Gastrocnemius medialis (tissue), 4 donors: ENCODE data around the gene PRC1. TPM values are rescaled to one million over a fixed set of nuclear protein-coding genes. Genes with fewer than 3 reads are reported as not detected.

Source experiments
- ATAC-seq, 2 donors: fragments of 150-250 bp; one replicate each; pipeline ENCODE4 v1.9.1; 2016
- DNase-seq, 2 donors: peaks; one replicate each; pipeline ENCODE4 v3.0.0-alpha.2; 2019
- H3K27ac ChIP-seq, 4 donors: fragments of 200-600 bp; sonication (generic); 1 replicate in 1 of 4; 2 replicates in 3 of 4; pipeline ENCODE4 v1.5.1; 2016 to 2018; ENCODE audit warnings: mild to moderate bottlenecking in 2 of 4, moderate library complexity in 1 of 4
- H3K27me3 ChIP-seq, 3 donors: fragments of 200-600 bp; sonication (generic) in 2 of 3; 1 replicate in 1 of 3; 2 replicates in 2 of 3; pipeline versions ENCODE4 v1.5.1 to v1.6.0; 2016 to 2019; ENCODE audit warnings: mild to moderate bottlenecking in 1 of 3, moderate library complexity in 1 of 3
- H3K36me3 ChIP-seq, 2 donors: fragments of 200-600 bp; sonication (generic) in 1 of 2; one replicate each; pipeline ENCODE4 v1.5.1; 2017 to 2018
- H3K4me1 ChIP-seq, 2 donors: fragments of 200-600 bp; sonication (generic) in 1 of 2; one replicate each; pipeline ENCODE4 v1.5.1; 2016 to 2017; ENCODE audit warnings: mild to moderate bottlenecking in 2 of 2
- H3K4me3 ChIP-seq, 4 donors: fragments of 200-600 bp; sonication (generic) in 3 of 4; 1 replicate in 1 of 4; 2 replicates in 3 of 4; pipeline ENCODE4 v1.5.1; 2016 to 2019; ENCODE audit warnings: mild to moderate bottlenecking in 2 of 4
- H3K9me3 ChIP-seq, 3 donors: fragments of 200-600 bp; sonication (generic) in 2 of 3; 1 replicate in 1 of 3; 2 replicates in 2 of 3; pipeline ENCODE4 v1.5.1; 2016 to 2019
- CTCF ChIP-seq, 5 experiments: fragments of 450-650 bp in 3 of 5; fragments of 200-600 bp in 2 of 5; sonication (generic) in 2 of 5; IDR thresholded peaks in 4 of 5; conservative IDR thresholded peaks in 1 of 5; 1 replicate in 4 of 5; 2 replicates in 1 of 5; pipeline ENCODE4 v1.5.1; 2016 to 2019; ENCODE audit warnings: antibody characterized with exemption in 5 of 5, mild to moderate bottlenecking in 3 of 5, moderate library complexity in 3 of 5
- POLR2A ChIP-seq, 2 donors: fragments of 450-650 bp; IDR thresholded peaks; one replicate each; pipeline ENCODE4 v1.6.1; 2017; ENCODE audit warnings: antibody characterized with exemption in 2 of 2, mild to moderate bottlenecking in 2 of 2, moderate library complexity in 2 of 2
- in situ Hi-C, 4 donors: fragments of 200-750 bp; cut with MboI; loops; one replicate each; pipeline versions ENCODE4 v1.15.0 to v1.8.0; 2017; ENCODE audit warnings: low sequenced_read_pairs in 4 of 4
- intact Hi-C: fragments of 100-400 bp; cut with DNase I; formaldehyde crosslinking; loops from one replicate; pipeline ENCODE4 v1.15.1; 2023; ENCODE audit warnings: low total_unique reads
- total RNA-seq, 4 donors: library from RNA; depleted of rRNA; stranded (reverse); fragments of >200 nt; gene quantifications; one replicate each; pipeline versions ENCODE4 v1.1.0 to v1.2.3, GENCODE V29; 2016

The PRC1 gene
- total RNA-seq, 4 donors from 2014 or later, result 1.4 to 9.9 (median 4.9) TPM

- in situ Hi-C loops, result no loop called here
- H3K27me3 ChIP-seq, result no peaks in the 10 kb centered on the region
- ATAC-seq (no peak), DNase-seq (no peak)
- H3K9me3 ChIP-seq, result no peaks in the 10 kb centered on the region
- intact Hi-C loops, result no loop called here
- no peaks in the 10 kb centered on the region for H3K4me1 ChIP-seq
- no peak for TF ChIP-seq POLR2A (IDR thresholded peaks at IDR 0.05)
- no peak for TF ChIP-seq CTCF (IDR thresholded peaks at IDR 0.05 in 4 of 5, conservative IDR thresholded peaks at IDR 0.05 in 1 of 5)
- H3K4me3 ChIP-seq, result no peak overlapping the region
- H3K27ac ChIP-seq, result no peak overlapping the region
- H3K36me3 ChIP-seq, result peaks cover 0 to 74% of the 10 kb centered on the region in 2 donors
These were observed 12.9 kb upstream of the PRC1 start for GRCh38 chr15:91007266-91007665.

DNA sequence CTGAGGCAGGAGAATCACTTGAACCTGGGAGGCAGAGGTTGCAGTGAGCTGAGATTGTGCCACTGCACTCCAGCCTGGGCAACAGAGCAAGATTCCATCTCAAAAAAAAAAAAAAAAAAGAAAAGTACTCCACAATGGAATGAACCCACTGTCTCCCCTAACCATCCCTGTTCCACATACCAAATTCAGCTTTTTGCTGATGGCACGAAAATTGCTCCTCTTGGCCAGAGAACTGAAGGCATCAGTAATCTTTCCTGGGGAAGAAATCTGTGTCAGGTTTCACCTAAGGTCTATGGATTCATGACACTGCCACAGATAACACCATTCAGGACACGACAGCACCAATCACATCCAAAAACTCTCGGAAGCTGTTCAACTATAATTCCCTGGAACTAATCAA is 6.9 kb upstream of the PRC1 start:
- Histone ChIP-seq H3K9me3 (no peaks in the 10 kb centered on the region), H3K27ac (no peak overlapping the region), H3K36me3 (peaks cover 0 to 74% of the 10 kb centered on the region in 2 donors), H3K4me1 (no peaks in the 10 kb centered on the region), H3K27me3 (no peaks in the 10 kb centered on the region), H3K4me3 (no peak overlapping the region)
- intact Hi-C loops, result no loop called here
- ATAC-seq (no peak), DNase-seq (no peak)
- TF ChIP-seq CTCF (IDR thresholded peaks at IDR 0.05 in 4 of 5, conservative IDR thresholded peaks at IDR 0.05 in 1 of 5), result no peak
- TF ChIP-seq POLR2A (IDR thresholded peaks at IDR 0.05), result no peak
- in situ Hi-C loops, result no loop called here

- intact Hi-C loops (loop anchor here (10.0 kb wide), 1 partner anchor 1664 kb away; the partner anchor contains the start of gene POLG), in situ Hi-C loops (no loop called here)
- Histone ChIP-seq H3K9me3 (no peaks in the 10 kb centered on the region), H3K36me3 (peaks cover 0 to 49% of the 10 kb centered on the region in 2 donors), H3K4me1 (peaks cover 0 to 6% of the 10 kb centered on the region in 2 donors), H3K27me3 (no peaks in the 10 kb centered on the region), H3K4me3 (no peak overlapping the region), H3K27ac (no peak overlapping the region)
- TF ChIP-seq POLR2A (IDR thresholded peaks at IDR 0.05) (no peak), CTCF (IDR thresholded peaks at IDR 0.05 in 4 of 5, conservative IDR thresholded peaks at IDR 0.05 in 1 of 5) (no peak)
- no peak for DNase-seq
- no peak for ATAC-seq
These were observed 4.4 kb upstream of the PRC1 start for GRCh38 chr15:90998737-90999136.

DNA sequence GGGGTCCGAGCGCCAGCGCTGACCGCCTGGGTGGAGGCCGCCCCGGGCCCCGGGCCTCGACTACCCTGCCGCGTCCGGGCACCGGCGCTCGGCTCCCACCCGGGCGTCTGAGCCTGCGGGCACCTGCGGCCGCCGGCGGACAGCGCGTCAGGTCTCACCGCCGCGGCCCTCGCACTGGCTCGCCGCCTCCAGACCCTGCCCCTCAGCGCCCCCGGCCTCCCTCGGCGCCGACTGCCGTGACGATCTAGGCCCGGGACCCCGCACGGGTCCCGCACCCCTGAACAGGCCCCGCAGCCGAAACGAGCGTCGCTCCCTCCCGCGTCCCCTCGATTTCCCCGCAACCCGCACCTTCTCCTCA is 297 bp downstream of the PRC1 start:
- Histone ChIP-seq H3K9me3 (no peaks in the 10 kb centered on the region), H3K4me3 (peak overlapping the region; percentile 77 to 99 (median 87)), H3K27ac (peak overlapping the region; percentile 75 to 86 (median 80)), H3K4me1 (peaks cover 0 to 13% of the 10 kb centered on the region in 2 donors), H3K27me3 (no peaks in the 10 kb centered on the region), H3K36me3 (peaks cover 0 to 11% of the 10 kb centered on the region in 2 donors)
- TF ChIP-seq CTCF (IDR thresholded peaks at IDR 0.05 in 4 of 5, conservative IDR thresholded peaks at IDR 0.05 in 1 of 5), result no peak
- no peak for TF ChIP-seq POLR2A (IDR thresholded peaks at IDR 0.05)
- DNase-seq (no peak), ATAC-seq (peak; percentile 21 to 29)
- in situ Hi-C loops, result no loop called here
- intact Hi-C loops, result loop anchor here (1.0 to 10.0 kb wide), 5 partner anchors 29 to 1659 kb away; partner anchors contain the start of genes HDDC3, MAN2A2, POLG and RCCD1
